Uterus (tissue), 4 donors: ENCODE measurements around the gene CASP10. TPM values are rescaled to one million over a fixed set of nuclear protein-coding genes. Genes with fewer than 3 reads are reported as not detected.

Source experiments
- DNase-seq, 2 donors: peaks; one replicate each; pipeline ENCODE4 v3.0.0-alpha.2; 2019 to 2020
- H3K27ac ChIP-seq, 2 donors: fragments of 200-600 bp; sonication (generic); 1 replicate in 1 of 2; 2 replicates in 1 of 2; pipeline ENCODE4 v1.5.1; 2016 to 2018
- H3K27me3 ChIP-seq, 2 donors: fragments of 200-600 bp; sonication (generic); one replicate each; pipeline ENCODE4 v1.5.1; 2018 to 2019; ENCODE audit warnings: control low read depth in 1 of 2
- H3K36me3 ChIP-seq, 2 donors: fragments of 200-600 bp; sonication (generic); one replicate each; pipeline ENCODE4 v1.5.1; 2019; ENCODE audit warnings: control low read depth in 1 of 2
- H3K4me1 ChIP-seq, 2 donors: fragments of 200-600 bp; sonication (generic); one replicate each; pipeline ENCODE4 v1.5.1; 2018 to 2019; ENCODE audit warnings: control low read depth in 1 of 2
- H3K4me3 ChIP-seq, 2 donors: fragments of 200-600 bp; sonication (generic); 1 replicate in 1 of 2; 2 replicates in 1 of 2; pipeline ENCODE4 v1.5.1; 2018 to 2019; ENCODE audit warnings: mild to moderate bottlenecking in 1 of 2
- H3K9me3 ChIP-seq, 2 donors: fragments of 200-600 bp; sonication (generic); one replicate each; pipeline ENCODE4 v1.5.1; 2019; ENCODE audit warnings: control low read depth in 1 of 2
- CTCF ChIP-seq, 4 experiments: fragments of 200-600 bp in 2 of 4; fragments of 450-650 bp in 2 of 4; sonication (generic) in 2 of 4; IDR thresholded peaks; one replicate each; pipeline ENCODE4 v1.5.1; 2016 to 2019; ENCODE audit warnings: antibody characterized with exemption in 4 of 4, mild to moderate bottlenecking in 2 of 4, moderate library complexity in 1 of 4
- POLR2A ChIP-seq, 2 donors: fragments of 450-650 bp; IDR thresholded peaks; one replicate each; pipeline ENCODE4 v1.6.1; 2016; ENCODE audit warnings: antibody characterized with exemption in 2 of 2, mild to moderate bottlenecking in 1 of 2, moderate library complexity in 1 of 2
- intact Hi-C: fragments of 100-400 bp; cut with DNase I; formaldehyde crosslinking; loops from one replicate; pipeline ENCODE4 v1.15.1; 2023; ENCODE audit warnings: low total_unique reads
- small RNA-seq: library from RNA; depleted of rRNA; stranded (forward); fragments of <200 nt; gene quantifications from one replicate; pipeline ENCODE3, GENCODE V24; 2016
- total RNA-seq, 4 donors: library from RNA; depleted of rRNA in 3 of 4; stranded (reverse); fragments of >200 nt in 3 of 4; gene quantifications; one replicate each; pipeline versions ENCODE4 v1.1.0 to v1.2.4, GENCODE V29; 2014 to 2023
- donor health status: DM: yes; HTN: yes; CAD: no.

CASP10 gene
- total RNA-seq, 4 donors from 2014 or later = 1.8 to 21.6 (median 11.7) TPM

- Histone ChIP-seq H3K4me3 (no peak overlapping the region), H3K27ac (no peak overlapping the region), H3K9me3 (no peaks in the 10 kb centered on the region), H3K27me3 (no peaks in the 10 kb centered on the region), H3K4me1 (no peaks in the 10 kb centered on the region), H3K36me3 (no peaks in the 10 kb centered on the region)
- no peak for DNase-seq
- intact Hi-C loops = no loop called here
- TF ChIP-seq CTCF (IDR thresholded peaks at IDR 0.05) (no peak), POLR2A (IDR thresholded peaks at IDR 0.05) (no peak)
These were observed 92.1 kb downstream of the CASP10 start for GRCh38 chr2:201275069-201275468.

DNA sequence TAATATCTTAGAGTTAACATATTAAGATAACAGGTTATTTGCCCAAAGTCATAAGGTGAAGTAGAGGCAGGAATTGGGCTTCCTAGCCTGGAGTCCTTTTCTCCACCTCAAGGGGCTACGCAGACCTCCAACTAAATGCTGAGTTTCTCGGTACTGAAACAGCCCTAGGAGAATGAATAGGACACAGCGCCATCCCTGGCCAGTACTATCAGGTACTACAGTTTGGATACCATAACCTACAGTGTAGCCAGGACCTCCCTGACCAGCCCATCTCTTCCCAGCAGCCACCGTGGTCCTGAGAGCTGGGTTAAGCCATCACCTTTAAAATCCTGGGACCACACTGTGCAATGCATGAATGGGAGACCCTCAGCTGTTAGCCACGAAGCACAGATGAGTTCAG lies 93.0 kb downstream of the CASP10 start:
- H3K9me3 ChIP-seq = no peaks in the 10 kb centered on the region
- TF ChIP-seq POLR2A (IDR thresholded peaks at IDR 0.05) (no peak), CTCF (IDR thresholded peaks at IDR 0.05) (no peak)
- no peaks in the 10 kb centered on the region for H3K4me1 ChIP-seq
- no peak for DNase-seq
- no peaks in the 10 kb centered on the region for H3K27me3 ChIP-seq
- no peaks in the 10 kb centered on the region for H3K36me3 ChIP-seq
- no peak overlapping the region for H3K4me3 ChIP-seq
- H3K27ac ChIP-seq = no peak overlapping the region
- intact Hi-C loops = no loop called here

GRCh38 chr2:201276511-201276910 lies 93.6 kb downstream of the CASP10 start:
- Histone ChIP-seq H3K27ac (no peak overlapping the region), H3K9me3 (no peaks in the 10 kb centered on the region), H3K36me3 (no peaks in the 10 kb centered on the region), H3K4me1 (no peaks in the 10 kb centered on the region), H3K27me3 (no peaks in the 10 kb centered on the region), H3K4me3 (no peak overlapping the region)
- intact Hi-C loops = no loop called here
- DNase-seq = no peak
- TF ChIP-seq POLR2A (IDR thresholded peaks at IDR 0.05) (no peak), CTCF (IDR thresholded peaks at IDR 0.05) (no peak)

Small RNA genes lying within 50 kb of the gene (small RNA-seq; reads per million reads assigned to genes)
- gene AC007283.2 (not detected), gene MTND4LP13 (not detected), gene RNU7-45P (not detected)

Other genes with a start within 250 kb of the CASP10 start
- 10 to 100 TPM in 3 of 4 donors, 1 to 10 TPM in 1; 3.5 to 53.3 (median 22.6) TPM for gene ORC2, start 219.5 kb upstream of the CASP10 start, total RNA-seq
- 10 to 100 TPM in 2 of 4 donors, 1 to 10 TPM in 2; 2.8 to 36.3 (median 21.1) TPM for gene HYCC2, start 111.5 kb upstream of the CASP10 start, total RNA-seq
- gene NDUFB3, start 111.1 kb upstream of the CASP10 start, total RNA-seq = 100 to 1,000 TPM in 1 of 4 donors, 10 to 100 TPM in 3; 31.2 to 129 (median 38.3) TPM
- 100 to 1,000 TPM; 176 to 217 (median 201) TPM for gene CFLAR, start 67.0 kb upstream of the CASP10 start, total RNA-seq
- 100 to 1,000 TPM in 1 of 4 donors, 10 to 100 TPM in 2, 1 to 10 TPM in 1; 2.6 to 111 (median 20.7) TPM for gene CASP8, start 77.4 kb downstream of the CASP10 start, total RNA-seq
- gene FLACC1, start 174.2 kb downstream of the CASP10 start, total RNA-seq = 1 to 10 TPM in 2 of 4 donors, under 1 TPM in 1, not detected in 1; 0.26 to 2.0 (median 1.5) TPM